Tibial artery (tissue), 4 donors: ENCODE results near the gene GNPTAB.
"Not testable (repeated sequence)": the region's sequence is repeated elsewhere in the genome, so short reads cannot be mapped to it uniquely, and the experiment has no call there.

Experiments used
- DNase-seq, 2 donors: peaks; one replicate each; pipeline ENCODE4 v3.0.0-alpha.2; 2019
- H3K27ac ChIP-seq, 2 donors: fragments of 200-600 bp; sonication (generic) in 1 of 2; 1 replicate in 1 of 2; 2 replicates in 1 of 2; pipeline ENCODE4 v1.5.1; 2018 to 2019; ENCODE audit warnings: mild to moderate bottlenecking in 1 of 2
- H3K27me3 ChIP-seq, 2 donors: fragments of 200-600 bp; sonication (generic) in 1 of 2; one replicate each; pipeline versions ENCODE4 v1.5.1 to v1.6.0; 2016 to 2019
- H3K36me3 ChIP-seq, 3 donors: fragments of 200-600 bp; sonication (generic) in 2 of 3; one replicate each; pipeline ENCODE4 v1.5.1; 2016 to 2019; ENCODE audit warnings: mild to moderate bottlenecking in 2 of 3
- H3K4me1 ChIP-seq, 4 donors: fragments of 200-600 bp; sonication (generic) in 2 of 4; 1 replicate in 3 of 4; 2 replicates in 1 of 4; pipeline ENCODE4 v1.5.1; 2016 to 2019
- H3K4me3 ChIP-seq, 2 donors: fragments of 200-600 bp; sonication (generic) in 1 of 2; 1 replicate in 1 of 2; 2 replicates in 1 of 2; pipeline ENCODE4 v1.5.1; 2018 to 2019; ENCODE audit warnings: mild to moderate bottlenecking in 2 of 2
- H3K9me3 ChIP-seq, 3 donors: fragments of 200-600 bp; sonication (generic) in 1 of 3; one replicate each; pipeline ENCODE4 v1.5.1; 2016 to 2019
- intact Hi-C: fragments of 100-400 bp; cut with DNase I; formaldehyde crosslinking; loops from one replicate; pipeline ENCODE4 v1.15.0; 2023; ENCODE audit warnings: low total_unique reads
- TF ChIP-seq, protein P1 (sequence below), 2 experiments: fragments of 200-600 bp in 1 of 2; fragments of 450-650 bp in 1 of 2; IDR thresholded peaks; one replicate each; pipeline ENCODE4 v1.5.1; 2017 to 2019; ENCODE audit warnings: antibody characterized with exemption in 2 of 2, mild to moderate bottlenecking in 1 of 2, moderate library complexity in 1 of 2

The GNPTAB gene

DNA sequence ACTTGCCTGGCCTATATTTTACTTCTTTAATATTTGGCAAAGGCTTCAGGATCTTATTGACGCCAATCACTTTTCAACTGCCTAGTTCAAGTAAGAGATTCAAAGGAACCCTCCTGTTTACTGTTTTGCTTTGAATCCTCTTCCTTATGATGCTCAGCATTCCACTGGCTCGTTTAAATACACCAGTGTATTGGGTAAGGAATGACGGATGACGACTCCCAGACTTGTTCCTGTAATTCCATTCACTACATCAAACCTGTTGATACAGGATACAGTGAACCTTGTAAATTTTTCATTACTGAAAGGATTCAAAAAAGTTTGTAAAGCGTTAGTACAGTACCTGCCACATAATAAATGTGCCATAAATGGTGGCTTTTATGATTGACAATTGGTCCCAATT lies 89.8 kb downstream of the GNPTAB start:
- Histone ChIP-seq H3K27ac (no peak overlapping the region), H3K36me3 (peaks cover 43 to 61% (median 46%) of the 10 kb centered on the region in 3 donors), H3K27me3 (no peaks in the 10 kb centered on the region), H3K4me1 (peaks cover 0 to 6% (median 0%) of the 10 kb centered on the region in 4 donors), H3K9me3 (no peaks in the 10 kb centered on the region), H3K4me3 (no peak overlapping the region)
- intact Hi-C loops, result no loop called here
- TF ChIP-seq, protein P1, sequence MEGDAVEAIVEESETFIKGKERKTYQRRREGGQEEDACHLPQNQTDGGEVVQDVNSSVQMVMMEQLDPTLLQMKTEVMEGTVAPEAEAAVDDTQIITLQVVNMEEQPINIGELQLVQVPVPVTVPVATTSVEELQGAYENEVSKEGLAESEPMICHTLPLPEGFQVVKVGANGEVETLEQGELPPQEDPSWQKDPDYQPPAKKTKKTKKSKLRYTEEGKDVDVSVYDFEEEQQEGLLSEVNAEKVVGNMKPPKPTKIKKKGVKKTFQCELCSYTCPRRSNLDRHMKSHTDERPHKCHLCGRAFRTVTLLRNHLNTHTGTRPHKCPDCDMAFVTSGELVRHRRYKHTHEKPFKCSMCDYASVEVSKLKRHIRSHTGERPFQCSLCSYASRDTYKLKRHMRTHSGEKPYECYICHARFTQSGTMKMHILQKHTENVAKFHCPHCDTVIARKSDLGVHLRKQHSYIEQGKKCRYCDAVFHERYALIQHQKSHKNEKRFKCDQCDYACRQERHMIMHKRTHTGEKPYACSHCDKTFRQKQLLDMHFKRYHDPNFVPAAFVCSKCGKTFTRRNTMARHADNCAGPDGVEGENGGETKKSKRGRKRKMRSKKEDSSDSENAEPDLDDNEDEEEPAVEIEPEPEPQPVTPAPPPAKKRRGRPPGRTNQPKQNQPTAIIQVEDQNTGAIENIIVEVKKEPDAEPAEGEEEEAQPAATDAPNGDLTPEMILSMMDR (IDR thresholded peaks at IDR 0.05), result no peak
- DNase-seq, result no peak

DNA sequence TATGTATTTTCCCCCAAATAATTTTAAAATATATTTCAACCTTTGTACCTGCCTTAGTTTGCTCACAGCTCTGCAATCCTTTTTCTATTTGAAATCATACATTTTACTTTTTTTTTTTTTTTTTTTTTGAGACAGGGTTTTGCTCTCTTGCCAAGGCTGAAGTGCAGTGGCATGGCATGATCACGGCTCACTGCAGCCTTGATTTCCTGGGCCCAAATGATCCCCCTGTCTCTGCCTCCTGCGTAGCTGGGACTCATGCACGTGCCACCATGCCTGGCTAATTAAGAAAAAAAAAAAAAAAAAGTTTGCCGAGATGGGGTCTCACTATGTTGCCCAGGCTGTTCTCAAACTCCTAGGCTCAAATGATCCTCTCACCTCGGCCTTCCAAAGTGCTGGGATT lies 90.2 kb downstream of the GNPTAB start:
- H3K36me3 ChIP-seq, result peaks cover 43 to 57% (median 44%) of the 10 kb centered on the region in 3 donors
- H3K4me3 ChIP-seq, result no peak overlapping the region
- TF ChIP-seq, protein P1 (IDR thresholded peaks at IDR 0.05), result no peak
- H3K9me3 ChIP-seq, result no peaks in the 10 kb centered on the region
- H3K27ac ChIP-seq, result no peak overlapping the region
- H3K4me1 ChIP-seq, result peaks cover 0 to 6% (median 0%) of the 10 kb centered on the region in 4 donors
- no peaks in the 10 kb centered on the region for H3K27me3 ChIP-seq
- DNase-seq, result no peak
- intact Hi-C loops, result no loop called here

DNA sequence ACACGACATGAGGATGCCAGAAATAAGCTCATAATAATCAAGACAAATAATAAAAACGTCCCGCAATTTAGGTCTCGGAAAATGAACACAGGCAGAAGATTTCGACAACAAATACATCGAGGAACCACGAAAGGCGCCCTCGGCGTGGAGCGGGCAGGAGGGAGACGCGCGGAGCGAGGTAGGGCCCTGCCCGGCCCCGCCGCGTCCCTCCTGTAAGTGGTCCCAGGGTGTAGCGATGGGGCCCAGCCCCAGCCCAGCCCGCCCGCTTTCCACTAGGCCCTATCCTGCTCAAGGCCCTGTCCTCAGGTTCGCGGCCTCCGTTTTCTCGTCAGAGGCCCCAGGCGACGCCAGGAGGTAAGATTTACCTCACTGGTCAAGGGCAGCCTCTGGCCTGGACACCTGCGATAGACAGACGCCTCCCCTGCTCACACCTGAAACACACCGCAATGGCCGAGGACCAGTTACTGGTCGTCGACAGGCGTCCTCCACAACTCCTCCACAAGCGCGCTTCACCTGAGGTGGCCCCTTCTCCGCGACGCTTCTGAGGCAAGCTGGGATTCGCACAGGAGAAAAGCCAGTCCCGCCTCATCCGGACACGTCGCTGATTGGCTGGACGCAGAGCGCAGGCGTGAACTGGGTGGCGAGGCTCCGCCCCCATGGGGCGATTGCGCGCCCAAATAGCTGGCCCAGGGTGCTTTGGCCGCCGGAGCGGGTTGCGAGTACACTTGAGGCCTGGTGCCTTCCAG lies 91.7 kb downstream of the GNPTAB start, which contains the start of gene SYCP3:
Gene SYCP3 (minus strand): TSS at position 543 of the 746 bp plus-strand sequence. CDS start 1,527 bp downstream, outside the sequence.
- Histone ChIP-seq H3K36me3 (peaks cover 40 to 48% (median 41%) of the 10 kb centered on the region in 3 donors), H3K4me3 (no peak within 1 kb of the TSS), H3K27ac (no peak within 1 kb of the TSS), H3K4me1 (peaks cover 0 to 6% (median 0%) of the 10 kb centered on the region in 4 donors), H3K9me3 (no peaks in the 10 kb centered on the region), H3K27me3 (no peaks in the 10 kb centered on the region)
- TF ChIP-seq, protein P1 (IDR thresholded peaks at IDR 0.05), result no peak
- intact Hi-C loops, result no loop called here
- no peak for DNase-seq

DNA sequence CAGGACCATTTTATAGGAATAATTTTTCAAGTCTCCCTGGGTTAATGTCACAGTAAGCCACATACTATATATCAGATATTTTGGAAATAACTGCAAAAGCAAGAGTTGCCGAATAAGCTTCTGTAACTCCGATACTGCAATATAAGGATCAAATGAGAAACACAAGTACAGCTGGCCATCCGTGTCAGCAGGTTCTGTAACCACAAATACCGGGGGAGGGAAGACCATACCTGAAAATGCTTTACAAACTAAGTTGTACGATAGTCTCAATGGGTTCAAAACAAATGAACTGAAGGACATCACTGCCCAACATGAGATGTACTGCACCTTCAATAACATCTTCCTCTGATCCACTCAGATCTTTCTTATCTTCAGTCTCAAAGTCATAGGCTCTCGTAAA lies 93.3 kb downstream of the GNPTAB start:
- no peaks in the 10 kb centered on the region for H3K27me3 ChIP-seq
- no peak overlapping the region for H3K4me3 ChIP-seq
- DNase-seq, result no peak
- no peak overlapping the region for H3K27ac ChIP-seq
- TF ChIP-seq, protein P1 (IDR thresholded peaks at IDR 0.05), result no peak
- H3K36me3 ChIP-seq, result peaks cover 29 to 48% (median 48%) of the 10 kb centered on the region in 3 donors
- no peaks in the 10 kb centered on the region for H3K9me3 ChIP-seq
- intact Hi-C loops, result no loop called here
- H3K4me1 ChIP-seq, result no peaks in the 10 kb centered on the region

DNA sequence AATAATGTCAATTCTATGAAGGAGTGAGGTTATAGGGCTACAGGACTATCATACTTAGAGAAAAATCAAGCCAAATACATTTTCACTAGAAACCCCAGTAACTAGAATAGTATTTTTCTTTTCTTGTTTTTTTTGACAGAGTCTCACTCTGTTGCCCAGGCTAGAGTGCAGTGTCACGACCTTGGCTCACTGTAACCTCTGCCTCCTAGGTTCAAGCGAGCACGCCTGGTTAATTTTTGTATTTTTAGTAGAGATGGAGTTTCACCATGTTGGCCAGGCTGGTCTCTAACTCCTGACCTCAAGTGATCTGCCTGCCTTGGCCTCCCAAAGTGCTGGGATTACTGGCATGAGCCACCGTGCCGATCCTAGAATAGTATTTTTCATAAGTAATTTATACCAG lies 96.3 kb downstream of the GNPTAB start:
- DNase-seq, H3K27ac ChIP-seq, H3K4me3 ChIP-seq, H3K4me1 ChIP-seq, H3K9me3 ChIP-seq, intact Hi-C loops, H3K27me3 ChIP-seq: not testable (repeated sequence)
- H3K36me3 ChIP-seq, result peaks cover 29 to 54% (median 48%) of the 10 kb centered on the region in 3 donors

DNA sequence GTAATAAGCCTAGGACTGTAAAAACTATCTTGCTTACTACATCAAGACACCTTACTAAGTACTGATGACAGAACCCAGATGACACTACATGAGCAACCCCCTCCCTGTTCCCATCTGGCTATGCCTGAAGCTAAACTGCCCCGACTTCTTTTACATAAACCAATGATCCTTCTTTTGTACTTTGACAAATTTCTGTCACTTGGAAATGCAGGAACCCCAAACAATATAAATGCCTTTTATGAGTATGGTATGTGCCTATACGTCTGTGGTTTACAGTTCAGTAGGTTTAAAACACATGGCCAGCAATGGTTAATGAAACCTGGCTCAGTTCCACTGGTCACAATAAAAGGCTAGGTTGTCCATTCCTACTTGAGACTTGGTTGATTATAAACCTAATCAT lies 97.6 kb downstream of the GNPTAB start:
- H3K4me3 ChIP-seq, result no peak overlapping the region
- H3K9me3 ChIP-seq, result no peaks in the 10 kb centered on the region
- no peaks in the 10 kb centered on the region for H3K4me1 ChIP-seq
- H3K27ac ChIP-seq, result no peak overlapping the region
- H3K27me3 ChIP-seq, result no peaks in the 10 kb centered on the region
- TF ChIP-seq, protein P1 (IDR thresholded peaks at IDR 0.05), result no peak
- no peak for DNase-seq
- H3K36me3 ChIP-seq, result peaks cover 24 to 44% (median 35%) of the 10 kb centered on the region in 3 donors
- intact Hi-C loops, result no loop called here
